H4 (cell line): Measurements from ENCODE around the gene RNU2-1. TPM values are rescaled to one million over a fixed set of nuclear protein-coding genes. Genes with fewer than 3 reads are reported as not detected.
"Not testable (repeated sequence)": the region's sequence is repeated elsewhere in the genome, so short reads cannot be mapped to it uniquely, and the experiment has no call there.

ENCODE experiments used
- DNase-seq: peaks from one replicate; pipeline ENCODE4 v3.0.0-alpha.2; 2015; ENCODE audit warnings: low spot score
- total RNA-seq: library from RNA; depleted of rRNA; stranded (reverse); fragments of >200 nt; shearing (Covaris generic); gene quantifications from 2 replicates; pipeline ENCODE4 v1.2.3, GENCODE V29; 2014; rRNA removed

Gene RNU2-1
- not detected in 2 replicates for total RNA-seq

DNA sequence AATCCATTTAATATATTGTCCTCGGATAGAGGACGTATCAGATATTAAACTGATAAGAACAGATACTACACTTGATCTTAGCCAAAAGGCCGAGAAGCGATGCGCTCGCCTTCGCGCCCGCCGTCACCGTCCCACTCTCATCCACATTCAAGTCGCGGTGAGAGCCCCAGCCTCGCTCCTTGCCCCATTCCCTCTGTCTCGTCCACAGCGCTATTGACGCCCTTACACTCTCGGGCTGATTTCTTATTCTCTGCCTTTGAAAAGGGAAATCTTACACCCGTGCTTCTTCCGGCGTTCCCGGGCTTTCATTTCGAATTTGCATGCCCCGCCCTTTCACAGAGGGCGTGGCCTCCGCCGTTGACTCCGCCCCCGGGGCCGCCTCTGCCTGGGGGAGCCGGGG is at the start of gene RNU2-1:
TSS of gene RNU2-1 (minus strand) at position 101 of the 400 bp plus-strand sequence.
- DNase-seq, result not testable (repeated sequence)

DNA sequence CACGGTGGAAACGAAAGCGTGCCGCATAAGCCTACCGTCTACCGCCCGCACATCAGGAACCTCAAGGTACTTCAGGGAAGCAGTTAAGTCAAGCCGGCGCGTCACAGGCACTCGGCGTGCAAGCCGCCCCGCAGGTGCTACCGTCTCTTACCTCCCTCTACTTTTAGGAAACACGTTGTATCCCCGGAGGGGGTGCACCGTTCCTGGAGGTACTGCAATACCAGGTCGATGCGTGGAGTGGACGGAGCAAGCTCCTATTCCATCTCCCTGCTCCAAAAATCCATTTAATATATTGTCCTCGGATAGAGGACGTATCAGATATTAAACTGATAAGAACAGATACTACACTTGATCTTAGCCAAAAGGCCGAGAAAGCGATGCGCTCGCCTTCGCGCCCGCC is 39.1 kb upstream of the RNU2-1 start:
- not testable (repeated sequence) for DNase-seq

DNA sequence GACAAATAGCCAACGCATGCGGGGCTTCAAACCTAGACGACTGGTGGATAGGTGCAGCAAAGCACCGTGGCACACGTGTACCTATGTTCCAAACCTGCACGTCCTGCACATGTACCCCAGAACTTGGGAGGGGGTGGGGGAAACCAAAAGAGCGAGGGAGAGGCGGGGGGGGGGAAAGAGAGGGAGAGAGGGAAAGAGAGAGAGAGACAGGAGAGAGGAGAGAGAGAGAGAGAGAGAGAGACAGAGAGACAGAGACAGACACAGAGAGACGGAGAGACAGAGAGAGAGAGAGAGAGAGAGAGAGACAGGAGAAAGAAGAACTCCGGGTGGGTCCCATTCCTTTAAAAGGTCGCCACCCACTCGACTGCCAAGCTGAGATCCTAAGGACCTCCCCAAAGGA is 38.7 kb upstream of the RNU2-1 start:
- DNase-seq, result not testable (repeated sequence)

DNA sequence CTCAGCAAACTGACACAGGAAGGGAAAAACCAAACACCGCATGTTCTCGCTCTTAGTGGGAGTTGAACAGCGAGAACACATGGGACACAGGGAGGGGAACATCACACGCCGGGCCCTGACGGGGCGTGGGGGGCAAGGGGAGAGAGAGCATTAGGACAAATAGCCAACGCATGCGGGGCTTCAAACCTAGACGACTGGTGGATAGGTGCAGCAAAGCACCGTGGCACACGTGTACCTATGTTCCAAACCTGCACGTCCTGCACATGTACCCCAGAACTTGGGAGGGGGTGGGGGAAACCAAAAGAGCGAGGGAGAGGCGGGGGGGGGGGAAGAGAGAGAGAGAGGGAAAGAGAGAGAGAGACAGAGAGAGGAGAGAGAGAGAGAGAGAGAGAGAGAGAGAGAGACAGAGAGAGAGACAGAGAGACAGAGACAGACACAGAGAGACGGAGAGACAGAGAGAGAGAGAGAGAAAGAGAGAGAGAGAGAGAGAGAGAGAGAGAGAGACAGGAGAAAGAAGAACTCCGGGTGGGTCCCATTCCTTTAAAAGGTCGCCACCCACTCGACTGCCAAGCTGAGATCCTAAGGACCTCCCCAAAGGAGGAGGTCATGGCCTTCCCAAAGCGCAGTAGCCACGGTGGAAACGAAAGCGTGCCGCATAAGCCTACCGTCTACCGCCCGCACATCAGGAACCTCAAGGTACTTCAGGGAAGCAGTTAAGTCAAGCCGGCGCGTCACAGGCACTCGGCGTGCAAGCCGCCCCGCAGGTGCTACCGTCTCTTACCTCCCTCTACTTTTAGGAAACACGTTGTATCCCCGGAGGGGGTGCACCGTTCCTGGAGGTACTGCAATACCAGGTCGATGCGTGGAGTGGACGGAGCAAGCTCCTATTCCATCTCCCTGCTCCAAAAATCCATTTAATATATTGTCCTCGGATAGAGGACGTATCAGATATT is 37.1 kb upstream of the RNU2-1 start:
- DNase-seq, result not testable (repeated sequence)

DNA sequence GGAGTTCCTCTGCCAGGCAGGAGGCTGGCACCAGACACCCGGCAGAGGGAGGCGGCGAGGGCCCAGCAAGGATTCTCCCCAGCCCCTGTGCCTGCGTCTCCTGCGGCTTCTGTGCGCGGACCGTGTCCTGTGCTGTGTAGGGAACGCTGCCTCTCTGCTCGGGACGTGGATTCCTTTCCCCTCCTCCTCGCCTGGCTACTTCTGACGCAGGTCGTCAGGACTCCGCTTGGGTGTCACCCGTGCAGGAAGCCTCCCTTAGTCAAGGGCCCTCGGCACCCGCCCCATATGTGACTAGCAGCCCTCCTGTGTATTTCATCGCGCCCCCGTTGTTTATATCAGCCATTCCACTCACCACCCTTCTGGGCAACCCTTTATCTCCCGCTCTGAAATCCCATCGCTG is 12.7 kb upstream of the RNU2-1 start:
- not testable (repeated sequence) for DNase-seq

DNA sequence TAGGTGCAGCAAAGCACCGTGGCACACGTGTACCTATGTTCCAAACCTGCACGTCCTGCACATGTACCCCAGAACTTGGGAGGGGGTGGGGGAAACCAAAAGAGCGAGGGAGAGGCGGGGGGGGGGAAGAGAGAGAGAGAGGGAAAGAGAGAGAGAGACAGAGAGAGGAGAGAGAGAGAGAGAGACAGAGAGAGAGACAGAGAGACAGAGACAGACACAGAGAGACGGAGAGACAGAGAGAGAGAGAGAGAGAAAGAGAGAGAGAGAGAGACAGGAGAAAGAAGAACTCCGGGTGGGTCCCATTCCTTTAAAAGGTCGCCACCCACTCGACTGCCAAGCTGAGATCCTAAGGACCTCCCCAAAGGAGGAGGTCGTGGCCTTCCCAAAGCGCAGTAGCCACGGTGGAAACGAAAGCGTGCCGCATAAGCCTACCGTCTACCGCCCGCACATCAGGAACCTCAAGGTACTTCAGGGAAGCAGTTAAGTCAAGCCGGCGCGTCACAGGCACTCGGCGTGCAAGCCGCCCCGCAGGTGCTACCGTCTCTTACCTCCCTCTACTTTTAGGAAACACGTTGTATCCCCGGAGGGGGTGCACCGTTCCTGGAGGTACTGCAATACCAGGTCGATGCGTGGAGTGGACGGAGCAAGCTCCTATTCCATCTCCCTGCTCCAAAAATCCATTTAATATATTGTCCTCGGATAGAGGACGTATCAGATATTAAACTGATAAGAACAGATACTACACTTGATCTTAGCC is 7.0 kb upstream of the RNU2-1 start:
- not testable (repeated sequence) for DNase-seq

DNA sequence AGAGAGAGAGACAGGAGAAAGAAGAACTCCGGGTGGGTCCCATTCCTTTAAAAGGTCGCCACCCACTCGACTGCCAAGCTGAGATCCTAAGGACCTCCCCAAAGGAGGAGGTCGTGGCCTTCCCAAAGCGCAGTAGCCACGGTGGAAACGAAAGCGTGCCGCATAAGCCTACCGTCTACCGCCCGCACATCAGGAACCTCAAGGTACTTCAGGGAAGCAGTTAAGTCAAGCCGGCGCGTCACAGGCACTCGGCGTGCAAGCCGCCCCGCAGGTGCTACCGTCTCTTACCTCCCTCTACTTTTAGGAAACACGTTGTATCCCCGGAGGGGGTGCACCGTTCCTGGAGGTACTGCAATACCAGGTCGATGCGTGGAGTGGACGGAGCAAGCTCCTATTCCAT is 5.8 kb upstream of the RNU2-1 start:
- DNase-seq, result not testable (repeated sequence)

DNA sequence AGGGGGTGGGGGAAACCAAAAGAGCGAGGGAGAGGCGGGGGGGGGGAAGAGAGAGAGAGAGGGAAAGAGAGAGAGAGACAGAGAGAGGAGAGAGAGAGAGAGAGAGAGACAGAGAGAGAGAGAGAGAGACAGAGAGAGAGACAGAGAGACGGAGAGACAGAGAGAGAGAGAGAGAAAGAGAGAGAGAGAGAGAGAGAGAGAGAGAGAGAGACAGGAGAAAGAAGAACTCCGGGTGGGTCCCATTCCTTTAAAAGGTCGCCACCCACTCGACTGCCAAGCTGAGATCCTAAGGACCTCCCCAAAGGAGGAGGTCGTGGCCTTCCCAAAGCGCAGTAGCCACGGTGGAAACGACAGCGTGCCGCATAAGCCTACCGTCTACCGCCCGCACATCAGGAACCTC is 514 bp downstream of the RNU2-1 start:
- not testable (repeated sequence) for DNase-seq

DNA sequence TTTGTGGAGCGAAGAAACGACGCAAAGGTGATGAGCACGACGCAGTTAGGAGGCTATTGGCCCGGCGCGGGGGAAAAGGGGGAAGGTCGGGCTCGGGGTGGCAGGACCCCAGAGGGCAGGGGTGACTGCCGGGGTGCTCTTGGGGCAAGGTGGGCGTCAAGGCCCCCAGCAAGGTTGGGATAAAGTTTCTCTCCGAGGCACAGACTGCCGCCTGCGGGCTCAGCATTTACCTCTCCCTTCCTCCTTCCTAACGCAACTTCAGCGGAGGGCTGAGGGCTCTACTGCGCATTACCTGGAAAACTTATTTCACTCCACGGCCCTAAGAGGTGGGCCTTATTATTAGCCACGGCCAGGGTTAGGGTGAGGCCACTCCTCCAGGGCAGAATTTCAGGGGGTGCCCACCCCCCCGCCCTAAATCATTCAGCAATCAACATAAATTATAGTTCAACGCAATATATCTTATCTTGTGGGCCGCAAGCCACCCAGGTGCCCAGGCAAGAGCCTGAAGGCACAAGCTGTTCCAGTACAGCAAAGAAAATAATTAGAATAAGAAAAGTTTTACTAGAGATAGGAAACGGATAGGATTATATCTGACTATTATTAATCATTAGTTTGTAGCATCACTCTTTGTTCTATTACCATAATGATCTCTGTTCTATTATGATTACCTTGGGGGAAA is 1.6 kb downstream of the RNU2-1 start:
- peak; percentile 1 for DNase-seq

DNA sequence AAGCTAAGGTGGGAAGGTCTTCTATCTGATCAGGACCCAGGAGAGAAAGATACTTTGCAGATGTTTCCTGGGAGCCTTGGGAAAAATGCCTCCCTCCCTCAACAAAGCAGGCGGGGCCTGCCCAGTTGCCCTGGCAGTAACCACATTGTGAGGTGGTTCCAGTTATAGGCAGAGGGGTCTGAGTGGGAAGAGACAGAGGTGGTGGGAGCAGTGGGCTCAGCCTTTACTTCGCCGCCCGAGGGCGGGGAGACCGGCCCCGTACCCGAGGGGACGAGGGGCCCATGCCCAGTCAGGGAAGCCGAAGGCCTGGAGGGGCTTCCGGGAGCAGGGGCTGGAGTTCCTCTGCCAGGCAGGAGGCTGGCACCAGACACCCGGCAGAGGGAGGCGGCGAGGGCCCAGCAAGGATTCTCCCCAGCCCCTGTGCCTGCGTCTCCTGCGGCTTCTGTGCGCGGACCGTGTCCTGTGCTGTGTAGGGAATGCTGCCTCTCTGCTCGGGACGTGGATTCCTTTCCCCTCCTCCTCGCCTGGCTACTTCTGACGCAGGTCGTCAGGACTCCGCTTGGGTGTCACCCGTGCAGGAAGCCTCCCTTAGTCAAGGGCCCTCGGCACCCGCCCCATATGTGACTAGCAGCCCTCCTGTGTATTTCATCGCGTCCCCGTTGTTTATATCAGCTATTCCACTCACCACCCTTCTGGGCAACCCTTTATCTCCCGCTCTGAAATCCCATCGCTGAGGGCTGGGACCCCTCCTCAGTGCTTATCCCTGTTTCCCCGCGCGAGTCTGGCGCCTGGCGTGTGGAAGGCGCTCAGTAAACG is 2.4 kb downstream of the RNU2-1 start:
- not testable (repeated sequence) for DNase-seq

DNA sequence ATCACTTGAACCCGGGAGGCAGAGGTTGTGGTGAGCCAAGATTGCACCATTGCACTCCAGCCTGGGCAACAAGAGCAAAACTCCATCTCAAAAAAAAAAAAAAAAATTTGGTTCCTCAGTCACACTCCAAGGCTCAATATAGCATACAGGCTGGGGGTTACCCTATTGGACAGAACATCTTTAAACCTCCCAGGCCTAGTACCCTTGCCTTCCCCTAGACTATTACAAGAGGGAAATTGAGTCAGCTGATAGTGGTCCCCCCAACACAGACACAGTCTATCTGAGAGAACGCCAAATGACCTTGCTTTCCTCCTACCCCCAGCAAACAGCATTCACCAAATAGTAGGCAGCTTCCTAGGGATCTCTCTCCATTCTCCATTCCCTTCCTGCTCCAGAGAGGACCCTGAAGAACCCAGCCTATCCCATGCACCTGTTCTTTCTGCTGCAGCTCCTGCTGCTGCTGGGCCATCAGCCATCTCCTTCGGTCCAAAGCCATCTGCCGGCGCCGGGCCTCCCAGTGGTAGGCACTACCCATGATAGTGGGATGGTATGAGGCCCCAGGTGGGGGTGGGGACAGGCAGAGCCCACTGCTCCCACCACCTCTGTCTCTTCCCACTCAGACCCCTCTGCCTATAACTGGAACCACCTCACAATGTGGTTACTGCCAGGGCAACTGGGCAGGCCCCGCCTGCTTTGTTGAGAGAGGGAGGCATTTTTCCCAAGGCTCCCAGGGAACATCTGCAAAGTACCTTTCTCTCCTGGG is 5.6 kb downstream of the RNU2-1 start, which contains the start of gene CCDC200:
TSS of gene CCDC200 (minus strand) at position 604 of the 763 bp plus-strand sequence. CDS start at position 535, 69 bp downstream.
- not testable (repeated sequence) for DNase-seq

DNA sequence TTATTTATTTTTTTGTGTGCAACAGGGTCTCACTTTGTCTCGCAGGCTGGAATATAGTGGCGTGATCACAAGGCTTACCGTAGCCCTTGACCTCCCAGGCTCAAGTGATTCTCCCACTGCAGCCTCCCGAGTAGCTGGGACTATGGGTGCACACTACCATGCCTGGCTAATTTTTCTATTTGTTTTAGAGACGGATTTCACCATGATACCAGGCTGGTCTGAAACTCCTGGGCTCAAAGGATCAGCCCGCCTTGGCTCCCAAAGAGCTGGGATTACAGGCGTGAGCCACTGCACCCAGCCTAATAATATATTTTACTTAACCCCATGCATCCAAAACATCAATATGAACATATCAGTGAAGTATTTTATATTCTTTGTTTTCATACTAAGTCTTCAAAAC is 7.4 kb downstream of the RNU2-1 start:
- DNase-seq, result no peak

DNA sequence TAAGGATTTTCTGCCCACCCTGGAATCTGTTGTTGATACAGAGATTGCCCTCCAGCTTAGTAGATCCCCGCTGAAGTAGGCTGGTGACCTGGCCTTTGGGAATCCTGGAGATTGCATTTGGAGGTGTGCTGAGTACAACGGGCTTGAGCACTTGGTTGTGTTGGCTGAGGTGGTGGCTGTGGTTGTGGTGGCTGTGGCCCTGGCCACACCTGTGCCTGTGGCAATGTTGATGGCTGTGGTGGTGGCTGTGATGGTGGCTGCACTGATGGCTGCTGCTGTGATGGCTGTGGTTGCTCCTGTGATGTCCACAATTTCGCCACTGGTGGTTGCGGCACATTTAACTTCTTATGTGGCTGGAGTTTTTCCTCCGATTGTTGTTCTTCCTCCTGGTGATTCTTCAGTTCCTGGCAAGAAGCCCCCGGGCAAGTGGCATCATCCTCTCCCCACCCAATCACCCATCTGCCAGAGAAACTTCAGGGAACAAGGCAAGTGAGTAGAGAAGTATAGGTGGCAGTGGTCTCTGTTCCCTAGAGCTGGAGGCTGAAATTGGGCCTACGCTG is 9.6 kb downstream of the RNU2-1 start:
- no peak for DNase-seq

DNA sequence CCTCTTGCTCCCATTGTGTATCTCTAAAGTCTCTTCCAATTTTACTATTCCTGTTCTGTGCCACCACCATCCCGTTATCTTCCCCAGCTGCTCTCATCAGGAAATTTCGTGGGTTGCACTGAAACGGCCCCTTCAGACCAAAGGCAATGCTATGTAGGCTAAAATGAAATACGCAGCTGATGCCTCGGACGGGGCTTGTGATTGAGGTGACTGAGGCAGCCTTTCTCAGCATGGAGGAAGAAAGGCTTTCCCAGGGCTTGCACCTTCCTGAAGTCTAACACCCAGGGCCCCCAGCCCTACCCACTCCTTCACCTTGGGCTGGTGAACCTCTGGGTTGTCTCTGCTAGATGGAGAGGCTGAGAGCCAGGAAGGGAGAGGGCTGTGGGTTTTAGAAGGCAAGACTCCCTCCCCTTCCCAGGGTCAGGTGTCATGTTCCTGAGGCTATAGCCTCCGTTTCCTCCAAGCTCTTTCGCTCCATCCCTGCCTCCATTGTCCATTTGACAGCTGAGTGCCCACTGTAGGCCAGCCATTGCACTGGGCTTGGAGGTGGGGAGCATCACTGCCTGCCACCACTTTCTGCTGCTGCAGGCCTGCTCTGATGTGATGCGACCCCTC is 13.2 kb downstream of the RNU2-1 start:
- no peak for DNase-seq

DNA sequence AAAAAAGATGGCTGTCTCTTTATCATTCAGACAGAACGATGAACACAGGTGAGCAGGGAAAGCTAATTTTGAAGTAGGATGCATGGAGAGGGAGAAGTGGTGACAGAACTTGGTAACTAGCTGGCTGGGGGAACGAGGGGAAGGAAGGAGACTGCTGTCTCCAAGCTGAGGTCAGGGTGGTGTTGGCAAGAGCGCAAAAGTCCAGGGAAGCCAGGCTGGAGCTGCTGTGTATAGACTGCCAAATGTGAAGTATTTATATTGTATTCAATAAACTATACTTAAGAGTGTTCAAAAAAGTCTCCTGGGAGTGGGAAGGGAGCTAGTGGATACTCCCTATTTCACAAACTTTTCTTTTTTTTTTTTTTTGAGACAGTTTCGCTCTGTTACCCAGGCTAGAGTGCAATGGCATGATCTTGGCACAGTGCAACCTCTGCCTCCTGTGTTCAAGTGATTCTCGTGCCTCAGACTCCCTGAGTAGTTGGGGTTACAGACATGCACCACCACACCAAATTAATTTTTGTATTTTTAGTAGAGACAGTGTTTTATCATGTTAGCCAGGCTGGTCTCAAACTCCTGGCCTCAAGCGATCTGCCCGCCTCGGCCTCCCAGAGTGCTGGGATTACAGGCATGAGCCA is 13.9 kb downstream of the RNU2-1 start:
- no peak for DNase-seq

DNA sequence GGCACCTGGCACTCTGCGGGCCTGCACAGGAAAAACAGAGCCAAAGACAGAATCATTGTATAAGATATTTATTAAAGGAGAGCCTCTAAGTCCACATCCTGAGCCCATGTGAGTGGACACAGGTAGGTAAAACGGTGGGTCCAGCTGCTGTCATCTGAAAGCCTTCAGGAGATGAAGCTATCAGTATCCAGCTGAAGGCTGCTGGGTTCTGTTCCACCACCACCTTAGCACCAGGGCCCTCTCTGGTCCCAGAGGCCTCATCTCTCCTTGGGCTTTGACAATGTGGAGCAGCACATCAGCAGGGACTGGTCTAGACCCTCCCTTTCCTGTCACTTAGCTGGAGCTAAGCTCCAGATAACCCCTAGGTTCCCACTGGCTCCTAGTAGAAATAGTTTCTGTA is 14.8 kb downstream of the RNU2-1 start:
- no peak for DNase-seq

DNA sequence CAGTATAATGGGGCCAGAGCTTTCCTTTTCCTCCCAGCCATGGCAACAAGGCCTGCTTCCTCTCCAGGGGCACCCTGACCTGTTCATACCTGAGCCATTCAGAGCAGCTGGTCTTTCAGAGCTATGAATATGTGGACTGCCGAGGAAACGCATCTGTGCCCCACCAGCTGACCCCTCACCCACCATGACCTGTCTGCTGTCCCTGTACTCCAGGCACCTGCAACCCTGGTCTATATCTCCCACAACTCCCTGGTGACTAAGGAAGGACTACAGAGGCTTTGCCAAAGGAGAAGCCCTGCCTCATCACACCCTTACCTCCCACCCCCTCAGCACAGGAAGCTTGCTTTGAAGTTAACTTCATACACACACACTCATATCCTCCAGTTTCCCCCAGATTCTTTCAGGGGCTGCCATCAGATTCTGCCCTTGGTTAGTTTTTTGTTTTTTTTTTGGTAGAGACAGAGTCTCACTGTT is 16.1 kb downstream of the RNU2-1 start:
- no peak for DNase-seq

DNA sequence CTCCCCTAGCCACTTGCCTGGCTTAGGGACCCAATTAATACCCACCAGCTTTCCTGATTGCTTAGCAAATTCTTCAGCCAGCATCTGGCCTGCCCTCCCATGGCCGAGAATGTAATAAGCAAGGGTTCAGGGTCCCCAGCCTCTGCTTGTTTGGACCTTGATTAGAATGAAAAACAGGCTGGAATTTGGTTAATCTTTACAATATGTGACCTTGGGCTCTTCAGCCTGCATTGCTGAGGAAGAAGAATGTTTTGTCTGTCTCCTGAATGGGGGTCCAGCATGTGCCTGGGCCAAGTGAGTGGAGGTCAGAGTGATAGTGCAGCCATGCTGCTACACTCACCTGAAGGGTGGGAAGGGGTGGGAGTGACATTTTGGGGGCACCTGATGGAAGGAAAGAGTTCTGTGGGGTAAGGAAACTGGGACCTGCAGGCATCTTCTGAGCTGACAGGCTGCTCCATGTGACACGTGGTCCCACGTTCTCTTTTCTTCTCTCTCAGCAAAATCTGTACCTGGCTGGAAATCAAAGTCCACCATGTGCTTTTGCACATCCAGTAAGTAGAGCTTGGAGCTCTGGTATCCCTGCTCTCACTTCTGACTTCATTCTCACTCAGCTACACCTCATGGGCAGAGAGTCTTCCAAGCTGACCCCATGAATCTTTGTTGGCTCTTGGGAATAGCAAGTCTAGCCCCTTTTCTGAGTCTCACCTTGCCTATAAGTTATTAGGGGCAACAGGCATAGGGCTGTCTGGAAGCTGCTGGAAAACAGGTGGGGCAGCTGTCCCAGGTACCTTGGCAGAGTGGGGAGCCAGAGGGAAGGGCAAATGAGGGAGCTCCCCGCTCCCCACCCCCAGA is 16.8 kb downstream of the RNU2-1 start:
- DNase-seq, result no peak
